NT2/D1 (cell line): Measurements from ENCODE around the gene RHOV.

ENCODE experiments used
- YY1 ChIP-seq: IDR thresholded peaks from 2 replicates; pipeline ENCODE4 v1.6.1; 2011; ENCODE audit not compliant: insufficient read length, insufficient read depth
- ZNF274 ChIP-seq: IDR thresholded peaks from 2 replicates; pipeline ENCODE4 v1.6.1; 2011; ENCODE audit warnings: mild to moderate bottlenecking, low read depth, low read length

DNA sequence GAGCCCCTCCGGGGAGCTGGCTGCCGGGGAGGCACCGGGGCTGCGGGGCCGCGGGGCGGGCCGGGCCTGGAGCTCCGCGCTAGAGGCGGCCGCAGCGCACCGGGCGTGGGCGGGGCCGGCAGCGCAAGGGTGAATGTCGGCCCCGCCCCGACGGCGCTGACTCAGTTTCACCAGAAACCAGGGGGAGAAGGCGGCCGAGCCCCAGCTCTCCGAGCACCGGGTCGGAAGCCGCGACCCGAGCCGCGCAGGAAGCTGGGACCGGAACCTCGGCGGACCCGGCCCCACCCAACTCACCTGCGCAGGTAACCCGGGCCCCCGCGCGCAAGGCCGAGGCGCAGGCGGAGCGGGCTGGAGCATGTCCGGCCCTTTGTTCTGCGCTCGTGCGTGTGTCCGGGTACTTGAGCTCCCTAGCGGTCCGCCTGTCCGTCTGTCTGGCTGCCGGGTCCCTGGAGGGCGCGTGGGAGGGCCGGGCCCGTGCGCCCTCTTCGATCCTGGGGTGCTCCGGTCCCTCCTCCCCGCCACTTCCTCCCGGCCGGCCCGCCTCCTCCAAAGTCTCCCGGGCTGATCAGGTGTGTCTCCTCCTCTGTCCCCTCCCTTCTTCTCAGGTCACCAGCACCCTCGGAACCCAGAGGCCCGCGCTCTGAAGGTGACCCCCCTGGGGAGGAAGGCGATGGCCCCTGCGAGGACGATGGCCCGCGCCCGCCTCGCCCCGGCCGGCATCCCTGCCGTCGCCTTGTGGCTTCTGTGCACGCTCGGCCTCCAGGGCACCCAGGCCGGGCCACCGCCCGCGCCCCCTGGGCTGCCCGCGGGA, 29.9 kb downstream of the RHOV start, which contains the start of gene SPINT1:
- TF ChIP-seq ZNF274 (no peak), YY1 (no peak)
